Immature natural killer cell (primary cell): ENCODE results near the gene FCHO1. TPM values are rescaled to one million over a fixed set of nuclear protein-coding genes. Genes with fewer than 3 reads are reported as not detected.
"Not testable (repeated sequence)": the region's sequence is repeated elsewhere in the genome, so short reads cannot be mapped to it uniquely, and the experiment has no call there.

Experiments
- DNase-seq, 3 donors: peaks; one replicate each; pipeline ENCODE4 v3.0.0; 2022; ENCODE audit warnings: mixed read lengths in 1 of 3
- H3K27ac Mint-ChIP-seq, 6 donors: one replicate each; pipeline ENCODE4 v1.8.0; 2020; ENCODE audit warnings: mixed read lengths in 6 of 6, mild to moderate bottlenecking in 5 of 6, inconsistent platforms in 4 of 6, moderate library complexity in 3 of 6
- H3K27me3 Mint-ChIP-seq, 3 donors: one replicate each; pipeline ENCODE4 v1.8.0; 2020 to 2021; ENCODE audit warnings: low read depth in 3 of 3, mild to moderate bottlenecking in 3 of 3, mixed read lengths in 3 of 3, moderate library complexity in 3 of 3, inconsistent platforms in 1 of 3
- H3K36me3 Mint-ChIP-seq, 3 donors: one replicate each; pipeline ENCODE4 v1.8.0; 2020; ENCODE audit warnings: mixed read lengths in 3 of 3, inconsistent platforms in 2 of 3, mild to moderate bottlenecking in 2 of 3
- H3K4me1 Mint-ChIP-seq, 2 donors: one replicate each; pipeline ENCODE4 v1.8.0; 2020; ENCODE audit warnings: inconsistent platforms in 2 of 2, mild to moderate bottlenecking in 2 of 2, mixed read lengths in 2 of 2, moderate library complexity in 1 of 2
- H3K4me3 Mint-ChIP-seq, 5 donors: one replicate each; pipeline ENCODE4 v1.8.0; 2020; ENCODE audit warnings: mild to moderate bottlenecking in 5 of 5, mixed read lengths in 5 of 5, inconsistent platforms in 3 of 5, moderate library complexity in 3 of 5
- H3K9me3 Mint-ChIP-seq, 6 donors: one replicate each; pipeline ENCODE4 v1.8.0; 2020; ENCODE audit warnings: mild to moderate bottlenecking in 6 of 6, mixed read lengths in 6 of 6, inconsistent platforms in 4 of 6, moderate library complexity in 3 of 6
- polyA plus RNA-seq, 3 donors: library from polyadenylated mRNA; unstranded; fragments of 300-500 nt; fragmentation: Illumina TruSeq; gene quantifications; one replicate each; pipeline ENCODE4 v1.2.3, GENCODE V29; 2021

FCHO1 gene
- polyA plus RNA-seq, 3 donors from 2014 or later, result 2.0 to 27.0 (median 6.7) TPM

- DNase-seq, result peak; percentile 30 to 41 (median 35)
- Mint-ChIP-seq H3K27ac (no peak overlapping the region), H3K36me3 (peaks cover 10 to 11% (median 10%) of the 10 kb centered on the region in 3 donors), H3K4me3 (peak overlapping the region in 1 of 5 donors; percentile 15), H3K9me3 (no peaks in the 10 kb centered on the region), H3K4me1 (peaks cover 6 to 14% of the 10 kb centered on the region in 2 donors), H3K27me3 (peaks cover 2 to 3% (median 3%) of the 10 kb centered on the region in 3 donors)
Measured at GRCh38 chr19:17778251-17778967, 27.1 kb downstream of the FCHO1 start.

- Mint-ChIP-seq H3K27ac (no peak overlapping the region), H3K4me1 (peaks cover 8 to 14% of the 10 kb centered on the region in 2 donors), H3K4me3 (peak overlapping the region in 3 of 5 donors; percentile 15 to 60 (median 37)), H3K36me3 (peaks cover 9 to 16% (median 11%) of the 10 kb centered on the region in 3 donors), H3K27me3 (peaks cover 2 to 3% (median 3%) of the 10 kb centered on the region in 3 donors), H3K9me3 (no peaks in the 10 kb centered on the region)
- DNase-seq, result no peak
Measured at GRCh38 chr19:17778968-17779929, 28.0 kb downstream of the FCHO1 start.

- Mint-ChIP-seq H3K27ac (no peak overlapping the region), H3K4me3 (no peak overlapping the region), H3K9me3 (no peaks in the 10 kb centered on the region), H3K36me3 (peaks cover 9 to 16% (median 11%) of the 10 kb centered on the region in 3 donors), H3K4me1 (peaks cover 12% of the 10 kb centered on the region in 2 donors), H3K27me3 (peaks cover 2 to 5% (median 3%) of the 10 kb centered on the region in 3 donors)
- DNase-seq, result no peak
Measured at GRCh38 chr19:17780781-17781180, 29.5 kb downstream of the FCHO1 start.

- not testable (repeated sequence) for H3K27ac Mint-ChIP-seq, H3K27me3 Mint-ChIP-seq, H3K9me3 Mint-ChIP-seq, DNase-seq, H3K4me3 Mint-ChIP-seq
- Mint-ChIP-seq H3K36me3 (peaks cover 13 to 22% (median 14%) of the 10 kb centered on the region in 3 donors), H3K4me1 (peaks cover 9 to 12% of the 10 kb centered on the region in 2 donors)
Measured at GRCh38 chr19:17783721-17784120, 32.4 kb downstream of the FCHO1 start.

- peaks cover 3 to 7% (median 3%) of the 10 kb centered on the region in 3 donors for H3K27me3 Mint-ChIP-seq
- peaks cover 2 to 6% of the 10 kb centered on the region in 2 donors for H3K4me1 Mint-ChIP-seq
- H3K4me3 Mint-ChIP-seq, result no peak overlapping the region
- H3K9me3 Mint-ChIP-seq, result no peaks in the 10 kb centered on the region
- H3K36me3 Mint-ChIP-seq, result peaks cover 17 to 29% (median 19%) of the 10 kb centered on the region in 3 donors
- H3K27ac Mint-ChIP-seq, result no peak overlapping the region
- peak; percentile 50 to 64 (median 58) for DNase-seq
Measured at GRCh38 chr19:17784201-17785008, 33.1 kb downstream of the FCHO1 start.

GRCh38 chr19:17787274-17787913 is 36.1 kb downstream of the FCHO1 start:
- H3K27ac Mint-ChIP-seq, result no peak overlapping the region
- H3K27me3 Mint-ChIP-seq, result peaks cover under 1 to 6% (median 3%) of the 10 kb centered on the region in 3 donors

GRCh38 chr19:17788632-17789031 is 37.4 kb downstream of the FCHO1 start:
- Mint-ChIP-seq H3K4me3 (no peak overlapping the region), H3K27ac (peak overlapping the region in 2 of 6 donors; percentile 12 to 23), H3K9me3 (no peaks in the 10 kb centered on the region), H3K36me3 (peaks cover 12 to 23% (median 16%) of the 10 kb centered on the region in 3 donors), H3K4me1 (peaks cover 3 to 13% of the 10 kb centered on the region in 2 donors), H3K27me3 (peaks cover under 1 to 5% (median 2%) of the 10 kb centered on the region in 3 donors)
- DNase-seq, result no peak

More at GRCh38 chr19:17787274-17787913, 36.1 kb downstream of the FCHO1 start:
- Mint-ChIP-seq H3K4me3 (no peak overlapping the region), H3K36me3 (peaks cover 15 to 27% (median 18%) of the 10 kb centered on the region in 3 donors), H3K4me1 (peaks cover 3 to 13% of the 10 kb centered on the region in 2 donors), H3K9me3 (no peaks in the 10 kb centered on the region)
- DNase-seq, result no peak

GRCh38 chr19:17790059-17790780 is 38.9 kb downstream of the FCHO1 start:
- peaks cover 8 to 13% (median 10%) of the 10 kb centered on the region in 3 donors for H3K27me3 Mint-ChIP-seq
- peaks cover 6 to 14% (median 11%) of the 10 kb centered on the region in 3 donors for H3K36me3 Mint-ChIP-seq
- peaks cover 4 to 6% of the 10 kb centered on the region in 2 donors for H3K4me1 Mint-ChIP-seq
- H3K4me3 Mint-ChIP-seq, result no peak overlapping the region
- DNase-seq, result no peak
- H3K9me3 Mint-ChIP-seq, result no peaks in the 10 kb centered on the region
- no peak overlapping the region for H3K27ac Mint-ChIP-seq

- DNase-seq, result no peak
- Mint-ChIP-seq H3K4me3 (no peak overlapping the region), H3K36me3 (peaks cover 0 to under 1% (median under 1%) of the 10 kb centered on the region in 3 donors), H3K9me3 (no peaks in the 10 kb centered on the region), H3K4me1 (peaks cover 4 to 6% of the 10 kb centered on the region in 2 donors), H3K27ac (no peak overlapping the region), H3K27me3 (peaks cover 10 to 14% (median 10%) of the 10 kb centered on the region in 3 donors)
Measured at GRCh38 chr19:17794412-17794730, 43.1 kb downstream of the FCHO1 start.

GRCh38 chr19:17794731-17795494 is 43.6 kb downstream of the FCHO1 start, which contains the start of gene B3GNT3:
Gene B3GNT3 (plus strand): TSS chr19:17795138. CDS start chr19:17807808, 12,670 bp downstream.
- Mint-ChIP-seq H3K4me1 (peaks cover 4 to 6% of the 10 kb centered on the region in 2 donors), H3K27me3 (peaks cover 10 to 14% (median 10%) of the 10 kb centered on the region in 3 donors), H3K4me3 (peak within 1 kb of the TSS in 1 of 5 donors; percentile 30), H3K9me3 (no peaks in the 10 kb centered on the region), H3K36me3 (no peaks in the 10 kb centered on the region), H3K27ac (no peak within 1 kb of the TSS)
- DNase-seq, result no peak

- Mint-ChIP-seq H3K9me3 (no peaks in the 10 kb centered on the region), H3K4me1 (peaks cover 4 to 6% of the 10 kb centered on the region in 2 donors), H3K27me3 (peaks cover 10 to 14% (median 10%) of the 10 kb centered on the region in 3 donors), H3K4me3 (no peak overlapping the region), H3K36me3 (no peaks in the 10 kb centered on the region), H3K27ac (no peak overlapping the region)
- DNase-seq, result no peak
Measured at GRCh38 chr19:17795495-17795856, 44.2 kb downstream of the FCHO1 start.
